Measurements from ENCODE around the gene TGFBR3.

The TGFBR3 gene

DNA sequence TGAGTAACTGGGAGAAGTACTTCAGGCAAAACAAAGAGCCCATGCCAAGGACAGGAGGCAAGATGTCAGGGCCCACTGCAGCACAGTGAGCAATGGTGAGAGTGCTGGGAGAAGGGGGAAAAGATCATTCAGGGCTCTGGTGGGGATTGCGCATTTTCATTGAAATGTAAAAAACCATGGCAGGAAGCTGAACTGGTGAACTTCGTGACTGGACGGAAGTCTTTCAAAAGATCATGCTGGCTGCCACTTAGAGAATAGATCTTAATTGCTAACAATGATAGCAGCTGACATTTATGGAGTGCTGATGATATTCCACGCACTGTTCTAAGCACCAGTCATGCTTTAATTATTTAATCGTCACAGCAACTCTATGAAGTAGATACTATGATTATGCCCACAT, 107.0 kb downstream of the TGFBR3 start:
- no peak overlapping the region for H3K4me3 ChIP-seq (ENCODE audit: low read depth, low read length)
- TF ChIP-seq, protein P1, sequence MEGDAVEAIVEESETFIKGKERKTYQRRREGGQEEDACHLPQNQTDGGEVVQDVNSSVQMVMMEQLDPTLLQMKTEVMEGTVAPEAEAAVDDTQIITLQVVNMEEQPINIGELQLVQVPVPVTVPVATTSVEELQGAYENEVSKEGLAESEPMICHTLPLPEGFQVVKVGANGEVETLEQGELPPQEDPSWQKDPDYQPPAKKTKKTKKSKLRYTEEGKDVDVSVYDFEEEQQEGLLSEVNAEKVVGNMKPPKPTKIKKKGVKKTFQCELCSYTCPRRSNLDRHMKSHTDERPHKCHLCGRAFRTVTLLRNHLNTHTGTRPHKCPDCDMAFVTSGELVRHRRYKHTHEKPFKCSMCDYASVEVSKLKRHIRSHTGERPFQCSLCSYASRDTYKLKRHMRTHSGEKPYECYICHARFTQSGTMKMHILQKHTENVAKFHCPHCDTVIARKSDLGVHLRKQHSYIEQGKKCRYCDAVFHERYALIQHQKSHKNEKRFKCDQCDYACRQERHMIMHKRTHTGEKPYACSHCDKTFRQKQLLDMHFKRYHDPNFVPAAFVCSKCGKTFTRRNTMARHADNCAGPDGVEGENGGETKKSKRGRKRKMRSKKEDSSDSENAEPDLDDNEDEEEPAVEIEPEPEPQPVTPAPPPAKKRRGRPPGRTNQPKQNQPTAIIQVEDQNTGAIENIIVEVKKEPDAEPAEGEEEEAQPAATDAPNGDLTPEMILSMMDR (IDR thresholded peaks at IDR 0.05; ENCODE audit: control insufficient read depth, extremely low read depth, insufficient read depth), result no peak
- no peak for DNase-seq (ENCODE audit: low read depth)

DNA sequence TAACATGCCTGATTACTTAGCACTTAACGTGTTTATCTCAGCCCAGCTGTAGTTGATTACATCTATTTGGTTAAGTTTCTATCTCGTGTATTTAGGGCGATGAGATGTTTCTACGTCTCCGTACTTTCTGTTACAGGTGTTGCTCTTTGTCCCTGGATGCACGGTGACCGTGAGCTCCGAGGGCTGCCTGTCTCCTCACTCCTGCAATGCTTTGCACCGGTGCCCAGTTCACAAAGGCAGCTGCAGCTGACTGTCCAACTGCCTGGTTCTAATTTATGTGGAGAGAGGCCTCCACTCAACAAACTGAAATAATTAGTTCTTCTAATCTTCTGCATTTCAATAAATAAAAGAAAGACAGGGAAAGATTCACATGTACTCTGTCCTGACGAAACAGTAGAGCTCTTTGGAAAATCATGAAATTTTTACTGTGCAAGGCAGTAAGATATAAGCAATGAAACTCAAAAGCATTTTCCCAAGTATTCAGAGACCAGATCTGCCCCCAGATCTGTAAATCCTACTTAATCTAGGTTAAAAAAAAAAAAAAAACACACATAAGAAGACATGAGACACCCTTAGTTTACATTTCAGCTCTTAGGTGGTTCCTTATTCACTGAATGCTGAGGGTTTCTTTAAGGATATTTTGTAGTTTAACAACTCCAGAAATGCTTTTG, 108.2 kb downstream of the TGFBR3 start:
- no peak for DNase-seq (ENCODE audit: low read depth)
- TF ChIP-seq, protein P1 (IDR thresholded peaks at IDR 0.05; ENCODE audit: control insufficient read depth, extremely low read depth, insufficient read depth), result no peak
- H3K4me3 ChIP-seq (ENCODE audit: low read depth, low read length), result no peak overlapping the region

DNA sequence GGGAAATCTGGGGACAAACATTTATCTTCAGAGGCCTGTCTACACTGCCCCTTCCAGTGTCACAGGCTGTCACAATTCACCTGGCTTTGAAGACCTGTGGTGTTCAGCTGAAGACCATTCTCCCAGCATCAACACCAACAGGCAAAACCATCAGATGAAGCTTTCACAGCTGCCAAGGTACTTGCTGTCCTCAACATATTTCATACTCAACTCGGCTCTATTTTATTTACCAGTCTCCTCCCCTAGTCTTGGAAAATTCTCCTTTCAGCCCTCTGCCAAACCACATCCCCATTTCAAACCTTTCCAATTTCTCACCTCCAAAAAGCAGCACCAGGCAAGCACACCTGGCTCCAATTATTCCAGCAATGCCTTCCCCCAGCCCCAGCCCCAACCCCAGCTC, 108.8 kb downstream of the TGFBR3 start:
- H3K4me3 ChIP-seq (ENCODE audit: low read depth, low read length), result no peak overlapping the region
- TF ChIP-seq, protein P1 (IDR thresholded peaks at IDR 0.05; ENCODE audit: control insufficient read depth, extremely low read depth, insufficient read depth), result no peak
- no peak for DNase-seq (ENCODE audit: low read depth)

DNA sequence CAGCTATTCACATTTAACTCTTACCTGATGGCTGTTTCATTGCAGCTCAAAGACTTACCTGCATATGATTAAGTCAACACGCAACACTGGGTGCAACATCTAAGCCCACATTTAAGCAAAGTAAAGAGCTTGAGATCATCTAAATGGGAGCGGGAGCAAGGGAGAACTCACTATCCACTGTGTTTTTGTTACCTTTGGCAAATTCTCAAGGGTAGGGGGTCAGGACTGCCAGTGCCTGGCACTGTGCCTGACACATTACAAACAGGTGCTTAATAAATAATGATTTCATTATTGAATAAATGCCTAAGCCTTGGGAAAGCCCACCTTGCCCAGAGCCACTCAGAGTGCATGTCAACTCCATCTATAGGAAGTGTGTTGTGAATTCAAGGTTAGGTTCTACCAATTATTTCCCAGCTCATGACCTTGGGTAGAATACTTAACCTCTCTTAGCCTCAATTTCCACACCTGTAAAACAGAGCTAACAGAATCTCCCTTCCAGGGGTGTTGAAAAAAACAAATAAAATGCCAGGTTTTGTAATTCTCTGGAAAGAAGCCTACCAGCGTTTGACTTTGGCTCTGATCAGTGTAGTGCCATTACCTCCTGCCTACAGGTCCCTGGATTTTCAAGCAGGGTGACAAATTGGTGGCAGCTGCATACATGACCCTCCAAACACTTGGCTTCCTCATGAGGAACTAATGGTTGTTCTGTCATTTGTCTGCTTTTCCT, 109.7 kb downstream of the TGFBR3 start:
- no peak for DNase-seq (ENCODE audit: low read depth)
- no peak overlapping the region for H3K4me3 ChIP-seq (ENCODE audit: low read depth, low read length)
- TF ChIP-seq, protein P1 (IDR thresholded peaks at IDR 0.05; ENCODE audit: control insufficient read depth, extremely low read depth, insufficient read depth), result no peak

DNA sequence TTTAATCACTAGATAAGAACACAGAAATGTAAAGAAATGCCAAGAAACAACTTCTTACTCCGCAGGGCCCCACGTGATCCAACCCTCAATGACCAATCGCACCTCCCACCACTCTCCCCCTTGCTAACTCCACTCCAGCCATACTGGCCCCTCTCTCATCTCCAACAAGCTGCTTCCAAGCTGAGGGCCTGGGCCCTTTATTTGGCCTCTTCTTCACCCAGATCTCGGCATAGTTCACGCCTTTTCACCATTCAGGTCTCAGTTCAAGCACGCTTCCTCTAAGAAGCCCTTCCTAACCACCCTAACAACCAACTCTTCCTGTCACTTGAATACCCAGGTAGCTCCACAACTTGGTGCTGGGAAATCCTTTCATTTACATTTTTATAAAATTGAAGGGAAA, 110.7 kb downstream of the TGFBR3 start:
- H3K4me3 ChIP-seq (ENCODE audit: low read depth, low read length), result no peak overlapping the region
- no peak for DNase-seq (ENCODE audit: low read depth)
- TF ChIP-seq, protein P1 (IDR thresholded peaks at IDR 0.05; ENCODE audit: control insufficient read depth, extremely low read depth, insufficient read depth), result no peak

DNA sequence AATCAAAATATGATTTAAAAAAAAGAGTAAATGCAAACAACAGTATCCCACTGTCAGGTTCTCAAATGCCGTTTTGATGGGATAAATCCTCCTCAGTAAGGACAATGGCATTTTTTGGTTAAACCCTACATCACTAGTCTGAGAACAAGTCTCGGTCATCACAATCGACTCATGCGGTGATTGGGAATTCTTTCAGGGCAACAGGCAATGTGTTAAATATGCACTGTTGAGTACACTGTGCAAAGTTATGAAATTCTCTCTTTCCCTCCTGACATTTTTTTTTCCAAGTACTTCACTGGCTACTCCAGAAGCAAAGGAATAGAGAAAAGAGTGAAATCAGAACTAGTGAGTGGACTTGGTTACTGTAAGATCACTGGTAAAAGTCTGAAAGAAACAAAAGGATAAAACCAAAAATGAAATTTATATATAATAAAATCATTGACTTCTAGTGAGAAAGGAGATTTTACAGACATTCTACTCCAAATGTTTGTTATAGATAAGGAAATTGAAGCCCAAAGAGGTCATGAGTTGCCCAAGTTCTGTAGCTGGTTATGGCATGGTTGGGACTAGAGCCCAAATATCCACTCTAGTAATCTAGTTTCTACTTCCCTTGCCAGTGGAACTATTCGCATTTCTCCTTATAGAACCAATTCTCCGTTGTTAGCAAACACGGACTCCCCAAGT, 111.3 kb downstream of the TGFBR3 start:
- TF ChIP-seq, protein P1 (IDR thresholded peaks at IDR 0.05; ENCODE audit: control insufficient read depth, extremely low read depth, insufficient read depth), result no peak
- no peak for DNase-seq (ENCODE audit: low read depth)
- H3K4me3 ChIP-seq (ENCODE audit: low read depth, low read length), result no peak overlapping the region

Data from LNCaP clone FGC (cell line).